GM19467 (cell line): Measurements from ENCODE around the gene PIP5KL1.

Experiments used
- ATAC-seq: cut with Tn5 transposase; IDR thresholded peaks from one replicate; pipeline ENCODE4 v1.9.1; 2021; ENCODE audit warnings: mild to moderate bottlenecking, moderate library complexity; ENCODE audit not compliant: unreplicated experiment

PIP5KL1 gene

GRCh38 chr9:127916720-127917581 is 13.6 kb downstream of the PIP5KL1 start, which contains the start of gene ST6GALNAC4:
ST6GALNAC4 (minus strand) TSS chr9:127917041; CDS start chr9:127916419, 622 bp downstream.
- ATAC-seq = peak; percentile 58

DNA sequence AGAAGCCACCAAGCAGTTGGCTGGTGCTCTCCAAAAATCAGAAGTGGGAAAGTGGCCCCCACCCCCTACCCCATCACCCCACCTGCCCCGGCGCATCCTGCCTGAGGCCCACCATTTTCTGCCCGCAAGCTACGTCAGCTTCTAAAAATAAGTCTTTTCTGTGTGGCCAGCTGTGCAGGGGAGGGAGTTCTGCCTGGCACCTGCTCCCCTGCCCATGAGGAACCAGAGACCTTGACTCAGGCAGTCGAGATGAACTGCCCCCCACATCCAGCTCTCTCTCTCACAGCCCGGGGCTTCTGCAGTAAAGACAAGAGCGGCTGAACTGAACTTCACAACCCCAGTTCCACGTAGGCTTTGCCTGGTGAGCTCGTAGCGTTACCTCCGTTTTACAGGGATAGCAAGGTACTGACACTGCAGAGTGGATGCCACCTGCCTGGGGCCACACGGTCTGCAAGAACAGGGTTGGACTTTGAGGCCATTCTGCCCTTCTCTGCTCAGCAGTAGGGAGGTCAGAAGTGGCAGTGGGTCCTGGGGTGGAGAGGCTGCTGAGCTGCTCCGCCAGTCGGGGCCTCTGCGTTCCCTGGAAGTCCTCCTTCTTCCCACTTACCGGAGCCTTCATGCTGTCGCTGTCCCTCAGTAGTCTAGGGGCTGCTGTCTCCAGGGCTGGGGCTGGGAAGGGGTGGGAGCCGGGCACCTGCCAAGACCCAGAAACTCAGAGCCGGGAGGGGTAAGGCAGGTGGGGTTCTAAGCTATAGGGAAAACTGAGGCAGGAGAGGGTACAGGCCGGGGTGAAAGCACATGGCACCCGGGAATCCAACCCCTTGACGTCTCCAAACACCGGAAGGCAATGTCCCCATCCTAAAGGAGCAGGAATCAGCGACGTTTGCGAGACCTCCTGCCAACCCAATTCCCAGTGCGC is 14.5 kb downstream of the PIP5KL1 start:
- ATAC-seq = no peak

GRCh38 chr9:127915325-127915752 is 15.2 kb downstream of the PIP5KL1 start:
- no peak for ATAC-seq

DNA sequence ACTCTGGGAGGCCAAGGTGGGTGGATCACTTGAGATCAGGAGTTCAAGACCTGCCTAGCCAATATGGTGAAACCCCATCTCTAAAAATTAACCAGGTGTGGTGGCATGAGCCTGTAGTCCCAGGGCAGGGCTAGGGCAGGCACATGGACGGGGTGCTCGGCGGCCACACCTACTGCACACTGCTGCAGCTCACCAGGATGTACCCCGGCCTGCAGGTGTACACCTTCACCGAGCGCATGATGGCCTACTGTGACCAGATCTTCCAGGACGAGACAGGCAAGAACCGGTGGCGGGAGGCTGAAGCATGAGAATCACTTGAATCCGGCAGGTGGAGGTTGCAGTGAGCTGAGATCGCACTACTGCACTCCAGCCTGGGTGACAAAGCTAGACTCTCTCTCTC is 16.9 kb downstream of the PIP5KL1 start:
- no peak for ATAC-seq

DNA sequence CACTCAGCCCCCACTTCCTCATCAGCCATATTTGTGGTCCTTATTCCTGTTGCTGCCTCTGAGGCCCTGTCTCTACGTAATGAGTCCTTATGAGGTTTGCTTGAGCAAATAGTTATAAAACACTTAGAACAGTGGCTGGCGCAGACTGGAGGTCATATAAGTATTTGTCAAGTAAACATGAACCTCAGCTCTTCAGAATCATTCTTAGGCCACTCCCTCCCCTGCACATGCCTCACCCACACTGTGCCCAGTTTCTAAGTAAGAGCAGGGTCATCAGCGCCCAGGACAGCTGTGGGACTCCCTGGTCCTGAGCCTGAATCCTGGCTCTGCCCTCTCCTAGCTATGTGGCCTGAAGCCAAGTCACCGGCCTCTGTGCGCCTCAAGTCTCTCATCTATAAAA is 17.7 kb downstream of the PIP5KL1 start:
- ATAC-seq = no peak

DNA sequence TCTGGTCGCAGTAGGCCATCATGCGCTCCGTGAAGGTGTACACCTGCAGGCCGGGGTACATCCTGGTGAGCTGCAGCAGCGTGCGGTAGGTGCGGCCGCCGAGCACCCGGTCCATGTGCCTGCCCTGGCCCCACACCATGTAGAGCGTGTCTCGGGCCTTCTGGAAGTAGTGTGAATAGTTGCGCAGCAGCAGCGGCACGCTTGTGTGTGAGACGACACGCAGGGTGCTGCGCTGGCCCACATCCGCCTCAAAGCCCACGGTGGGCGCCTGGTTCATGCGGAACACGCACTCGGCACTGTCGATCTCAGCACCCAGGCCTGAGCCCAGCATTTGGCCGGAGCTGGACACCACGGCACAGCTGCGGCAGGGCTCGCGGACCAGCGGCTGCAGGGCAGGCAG is 18.3 kb downstream of the PIP5KL1 start:
- no peak for ATAC-seq

DNA sequence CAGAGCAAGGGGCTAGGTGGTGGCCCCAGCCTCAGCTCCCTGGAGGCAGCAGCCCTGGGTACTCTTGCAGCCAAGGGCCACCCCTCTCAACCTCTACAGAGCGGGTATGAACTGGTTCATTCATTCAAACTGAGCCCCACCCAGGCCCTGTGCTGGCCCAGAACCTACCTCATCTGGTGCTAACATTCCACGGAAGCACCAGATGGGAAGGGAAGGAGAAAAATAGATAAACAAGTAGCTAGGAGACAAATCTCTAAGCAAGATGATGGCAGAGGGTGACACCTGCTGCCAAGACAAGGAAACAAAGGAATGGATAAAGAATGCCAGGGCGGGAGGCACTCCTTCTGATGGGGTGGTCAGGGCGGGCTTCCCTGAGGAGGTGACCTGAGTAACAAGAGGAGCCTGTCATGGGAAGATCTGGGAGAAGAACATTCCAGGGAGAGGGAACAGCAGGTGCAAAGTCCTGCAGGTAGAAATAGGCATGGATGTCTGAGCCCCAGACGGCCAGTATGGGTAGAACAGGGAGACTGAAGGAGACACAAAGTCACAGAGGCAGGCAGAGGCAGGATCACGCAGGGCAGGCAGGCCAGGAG is 19.9 kb downstream of the PIP5KL1 start:
- ATAC-seq = no peak

DNA sequence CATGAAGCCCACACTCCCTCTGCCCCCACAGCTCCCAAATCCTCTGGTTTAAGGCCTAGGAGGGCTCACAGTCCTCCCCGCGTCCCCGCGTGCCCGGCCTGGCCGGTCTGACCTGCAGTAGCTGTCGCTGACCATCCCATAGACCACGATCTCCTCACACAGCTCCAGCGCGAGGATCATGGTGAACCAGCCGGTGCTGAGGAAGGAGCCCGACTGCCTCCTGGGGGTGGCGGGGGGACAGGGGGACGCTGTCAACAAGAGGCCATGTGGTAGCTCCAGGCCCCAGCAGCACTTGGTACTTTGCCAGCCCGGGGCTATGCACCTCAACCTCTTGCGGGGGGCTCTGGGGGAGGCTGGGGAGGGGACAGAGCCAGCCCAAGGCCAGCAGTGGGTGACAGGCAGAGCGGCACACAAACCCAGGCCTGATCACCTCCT is 20.7 kb downstream of the PIP5KL1 start:
- no peak for ATAC-seq

DNA sequence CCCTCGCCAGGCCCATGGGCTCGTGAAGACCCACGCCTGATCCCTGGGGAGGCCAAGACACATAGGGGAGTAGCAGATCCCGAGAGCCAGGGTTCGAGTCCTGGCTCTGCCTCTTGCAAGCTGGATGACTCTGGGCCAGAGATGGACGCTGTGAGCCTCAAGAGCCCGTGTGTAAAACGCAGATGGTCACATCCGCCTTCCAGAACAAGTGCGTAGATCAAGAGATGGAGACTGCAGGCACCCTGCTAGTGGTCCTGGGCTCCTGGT is 22.0 kb downstream of the PIP5KL1 start:
- no peak for ATAC-seq

- no peak for ATAC-seq
Observed at GRCh38 chr9:127907867-127908659, 22.5 kb downstream of the PIP5KL1 start.

- no peak for ATAC-seq
Observed at GRCh38 chr9:127905788-127906191, 24.8 kb downstream of the PIP5KL1 start.

- no peak for ATAC-seq
Observed at GRCh38 chr9:127905004-127905728, 25.4 kb downstream of the PIP5KL1 start.

- no peak for ATAC-seq
Observed at GRCh38 chr9:127904561-127905003, 26.0 kb downstream of the PIP5KL1 start.

- no peak for ATAC-seq
Observed at GRCh38 chr9:127903557-127904475, 26.8 kb downstream of the PIP5KL1 start.

DNA sequence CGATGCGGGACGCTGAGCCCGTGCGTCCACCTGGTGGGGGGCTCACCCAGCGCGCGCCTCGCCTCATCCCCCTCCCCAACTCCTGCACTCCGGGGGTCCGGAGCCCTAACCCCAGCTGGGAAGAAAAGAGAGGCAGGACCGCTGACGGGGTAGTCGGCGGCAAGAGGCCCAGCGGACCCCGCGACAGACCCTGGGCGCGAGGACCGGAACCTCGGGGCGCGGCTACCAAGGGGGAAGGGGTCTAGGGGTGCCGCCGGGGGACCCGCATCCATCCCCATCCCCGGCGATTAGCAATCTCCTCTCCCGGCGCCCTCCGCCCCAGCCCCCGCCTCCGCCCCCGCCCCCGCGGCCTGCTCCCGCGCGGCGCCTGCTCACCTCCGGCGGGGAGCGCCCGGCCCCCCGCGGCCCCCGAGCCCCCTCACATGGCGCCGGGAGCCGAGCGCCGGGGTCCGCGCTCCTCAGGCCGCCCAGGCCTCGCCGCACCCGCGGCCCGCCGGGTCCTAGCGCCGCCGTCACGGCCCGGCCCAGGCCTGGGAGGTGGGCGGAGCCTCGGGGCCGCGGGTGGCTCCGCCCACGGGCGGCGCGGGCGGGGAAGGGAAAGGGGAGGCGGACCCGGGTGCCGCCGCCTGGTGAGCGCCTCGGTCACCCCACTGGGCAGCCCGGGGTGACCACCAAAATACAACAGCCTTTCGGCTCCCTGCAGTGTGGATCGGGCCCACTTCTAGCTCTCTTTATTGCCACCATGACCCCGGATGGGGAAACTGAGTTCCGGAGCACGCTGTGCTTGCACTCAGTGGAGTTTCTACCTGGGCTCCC is 31.2 kb downstream of the PIP5KL1 start, which contains the start of gene ST6GALNAC6:
TSS of gene ST6GALNAC6 (minus strand) at position 476 of the 816 bp plus-strand sequence. CDS start 1,622 bp downstream, outside the sequence.
- ATAC-seq = no peak

DNA sequence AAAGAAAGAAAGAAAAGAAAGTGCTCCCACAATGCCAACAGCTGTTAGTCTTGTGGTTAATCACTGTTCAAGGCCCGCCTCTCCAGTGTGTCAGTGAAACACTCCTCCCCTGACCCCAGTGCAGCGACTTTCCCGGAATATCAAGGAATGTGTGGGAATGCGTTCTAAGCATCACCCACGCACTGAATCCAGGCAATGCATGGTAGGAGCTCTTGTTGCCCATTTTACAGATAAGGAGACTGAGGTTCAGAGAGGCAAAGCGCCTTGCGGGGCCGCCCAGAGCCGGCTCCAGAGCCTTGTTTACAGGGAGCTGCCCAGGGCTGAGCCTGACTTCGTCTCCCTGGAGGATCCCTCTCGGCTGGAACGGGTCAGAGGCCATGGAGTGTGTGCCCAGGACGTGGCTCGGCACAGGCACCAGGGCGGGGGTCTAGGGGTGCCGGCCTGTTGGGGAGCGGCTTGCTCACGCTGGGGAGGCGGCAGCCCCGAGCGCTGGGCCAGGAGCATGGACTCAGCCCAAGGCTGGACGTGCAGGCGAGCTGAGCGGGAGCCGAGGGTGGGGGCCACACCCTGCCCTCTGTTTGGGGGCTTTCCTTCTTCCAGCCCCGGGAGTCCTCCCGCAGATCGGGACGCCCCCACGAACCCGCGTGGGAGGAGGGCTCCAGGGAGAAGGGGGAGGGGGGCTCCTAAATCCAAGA is 32.0 kb downstream of the PIP5KL1 start:
- ATAC-seq = no peak

DNA sequence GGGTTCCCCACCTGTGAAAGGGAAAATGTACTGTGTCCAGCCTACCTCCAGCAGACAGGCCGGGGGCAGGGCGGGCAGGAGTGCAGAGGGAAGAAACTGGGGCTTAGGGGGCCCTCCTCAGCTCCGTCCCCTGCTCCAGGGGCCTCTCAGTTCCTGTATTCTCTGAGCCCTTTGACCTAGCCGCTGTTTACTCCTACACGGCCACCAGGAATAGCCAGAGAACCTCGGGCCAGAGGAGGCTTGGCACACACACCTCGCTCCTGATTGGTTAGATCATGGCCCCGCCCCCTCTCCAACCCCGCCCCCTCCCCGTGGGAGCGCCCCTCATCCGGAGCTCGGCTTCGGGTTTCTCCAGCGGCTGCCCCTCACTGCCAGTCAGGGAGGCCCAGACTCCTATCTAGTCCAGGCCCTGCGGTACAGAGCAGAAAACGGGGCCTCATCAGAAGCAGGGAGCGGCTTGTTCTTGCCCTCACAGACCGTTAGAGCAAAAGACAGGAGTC is 33.3 kb downstream of the PIP5KL1 start:
- ATAC-seq = no peak
